Keratinocyte (primary cell): Measurements from ENCODE around the gene ARMH1.

ENCODE experiments used
- EZH2 ChIP-seq: IDR thresholded peaks from one replicate; pipeline ENCODE4 v1.6.1; 2012; ENCODE audit warnings: inconsistent platforms, mild to moderate bottlenecking, low read length, moderate library complexity
- TF ChIP-seq, protein P1 (sequence below), 3 experiments: IDR thresholded peaks in 1 of 3; conservative IDR thresholded peaks in 1 of 3; optimal IDR thresholded peaks in 1 of 3; 2 replicates in 2 of 3; 3 replicates in 1 of 3; pipeline versions ENCODE3 to v1.5.1; 2011; ENCODE audit warnings: low read length in 3 of 3, mild to moderate bottlenecking in 3 of 3, moderate library complexity in 2 of 3, control low read depth in 1 of 3, inconsistent platforms in 1 of 3; ENCODE audit not compliant: insufficient read depth in 2 of 3; ENCODE audit errors: extremely low read depth in 1 of 3

DNA sequence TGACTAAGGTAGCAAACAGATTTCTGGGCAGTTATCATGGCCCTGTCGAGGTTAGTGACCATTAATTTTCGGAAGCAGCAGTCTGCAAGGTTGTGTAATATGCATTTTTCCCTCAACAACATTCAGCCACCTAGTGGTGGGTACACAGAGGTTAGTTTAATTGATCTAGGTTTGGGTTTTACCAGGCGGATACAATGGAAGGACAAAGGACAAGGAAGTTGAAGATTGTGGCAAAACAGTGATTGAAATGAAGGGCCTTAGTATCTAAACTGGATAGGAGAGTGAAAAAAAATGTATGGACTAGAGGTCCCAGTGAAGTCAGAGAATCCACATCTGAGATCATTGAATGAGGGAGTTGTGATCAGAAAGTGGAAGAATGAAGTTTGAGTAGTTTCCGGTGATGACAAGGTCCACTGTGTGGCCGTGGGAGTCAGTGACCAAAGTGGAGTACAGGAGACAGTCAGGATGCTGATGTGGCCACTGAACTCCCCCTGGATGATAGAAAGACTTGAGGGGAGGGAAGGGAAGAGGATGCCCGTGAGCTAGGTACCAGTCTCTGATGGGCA lies 2.8 kb downstream of the ARMH1 start:
- TF ChIP-seq, protein P1, sequence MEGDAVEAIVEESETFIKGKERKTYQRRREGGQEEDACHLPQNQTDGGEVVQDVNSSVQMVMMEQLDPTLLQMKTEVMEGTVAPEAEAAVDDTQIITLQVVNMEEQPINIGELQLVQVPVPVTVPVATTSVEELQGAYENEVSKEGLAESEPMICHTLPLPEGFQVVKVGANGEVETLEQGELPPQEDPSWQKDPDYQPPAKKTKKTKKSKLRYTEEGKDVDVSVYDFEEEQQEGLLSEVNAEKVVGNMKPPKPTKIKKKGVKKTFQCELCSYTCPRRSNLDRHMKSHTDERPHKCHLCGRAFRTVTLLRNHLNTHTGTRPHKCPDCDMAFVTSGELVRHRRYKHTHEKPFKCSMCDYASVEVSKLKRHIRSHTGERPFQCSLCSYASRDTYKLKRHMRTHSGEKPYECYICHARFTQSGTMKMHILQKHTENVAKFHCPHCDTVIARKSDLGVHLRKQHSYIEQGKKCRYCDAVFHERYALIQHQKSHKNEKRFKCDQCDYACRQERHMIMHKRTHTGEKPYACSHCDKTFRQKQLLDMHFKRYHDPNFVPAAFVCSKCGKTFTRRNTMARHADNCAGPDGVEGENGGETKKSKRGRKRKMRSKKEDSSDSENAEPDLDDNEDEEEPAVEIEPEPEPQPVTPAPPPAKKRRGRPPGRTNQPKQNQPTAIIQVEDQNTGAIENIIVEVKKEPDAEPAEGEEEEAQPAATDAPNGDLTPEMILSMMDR (optimal IDR thresholded peaks at IDR 0.05 in 1 of 3, IDR thresholded peaks at IDR 0.05 in 1 of 3, conservative IDR thresholded peaks at IDR 0.05 in 1 of 3; ENCODE audit: extremely low read depth in 1 of 3, insufficient read depth in 2 of 3, low read length in 3 of 3), result peak; percentile 28 to 63 (median 44)
- TF ChIP-seq EZH2, result no peak
